SK-N-SH treated with all-trans-retinoic acid at 6 μM for 48 hours (cell line): ENCODE results near the gene ZNF334.

Experiments used
- ATAC-seq: fragments of 200-7000 bp; cut with Tn5 transposase; 3 replicates; pipeline ENCODE4 v1.9.1; 2020; ENCODE audit warnings: mild to moderate bottlenecking, moderate library complexity
- ARNTL ChIP-seq: fragments of 450-650 bp; formaldehyde crosslinking; IDR thresholded peaks from 2 replicates; pipeline ENCODE4 v1.5.0; 2020; ENCODE audit warnings: low read depth, mild to moderate bottlenecking, moderate library complexity, borderline replicate concordance
- CREB5 ChIP-seq: fragments of 250-450 bp; sonication (Bioruptor Pico); IDR thresholded peaks from 2 replicates; pipeline ENCODE4 v1.5.1; 2020; ENCODE audit warnings: low read depth, mild to moderate bottlenecking, moderate library complexity
- CSDC2 ChIP-seq: fragments of 250-450 bp; sonication (Bioruptor Pico); IDR thresholded peaks from 2 replicates; pipeline ENCODE4 v1.5.0; 2020; ENCODE audit warnings: mild to moderate bottlenecking, moderate library complexity
- ESRRG ChIP-seq: fragments of 250-450 bp; sonication (Bioruptor Pico); IDR thresholded peaks from 2 replicates; pipeline ENCODE4 v1.6.1; 2021; ENCODE audit warnings: mild to moderate bottlenecking
- ISL1 ChIP-seq: fragments of 250-450 bp; sonication (Bioruptor Pico); IDR thresholded peaks from 2 replicates; pipeline ENCODE4 v2.1.2; 2022; ENCODE audit warnings: mild to moderate bottlenecking, moderate library complexity
- OSR1 ChIP-seq: fragments of 250-450 bp; sonication (Bioruptor Pico); IDR thresholded peaks from 2 replicates; pipeline ENCODE4 v1.8.0; 2022; ENCODE audit warnings: moderate library complexity, mild to moderate bottlenecking, inconsistent platforms
- POU6F1 ChIP-seq: fragments of 250-450 bp; sonication (Bioruptor Pico); IDR thresholded peaks from 2 replicates; pipeline ENCODE4 v1.8.0; 2021; ENCODE audit warnings: low read depth, mild to moderate bottlenecking, moderate library complexity, borderline replicate concordance
- PPARA ChIP-seq: fragments of 250-450 bp; sonication (Bioruptor Pico); IDR thresholded peaks from 2 replicates; pipeline ENCODE4 v1.5.0; 2020; ENCODE audit warnings: mild to moderate bottlenecking, borderline replicate concordance
- RARB ChIP-seq: fragments of 250-450 bp; sonication (Bioruptor Pico); IDR thresholded peaks from 2 replicates; pipeline ENCODE4 v1.8.0; 2021; ENCODE audit warnings: mild to moderate bottlenecking, moderate library complexity
- SNAI2 ChIP-seq: fragments of 250-450 bp; sonication (Bioruptor Pico); IDR thresholded peaks from 2 replicates; pipeline ENCODE4 v1.5.0; 2020; ENCODE audit warnings: mild to moderate bottlenecking, moderate library complexity
- TCF4 ChIP-seq: fragments of 250-450 bp; sonication (Bioruptor Pico); IDR thresholded peaks from 2 replicates; pipeline ENCODE4 v1.8.0; 2021; ENCODE audit warnings: mild to moderate bottlenecking, moderate library complexity, borderline replicate concordance
- TOX ChIP-seq: fragments of 250-450 bp; sonication (Bioruptor Pico); IDR thresholded peaks from 2 replicates; pipeline ENCODE4 v1.8.0; 2021; ENCODE audit warnings: mild to moderate bottlenecking, moderate library complexity, borderline replicate concordance
- ZFP3 ChIP-seq: fragments of 250-450 bp; sonication (Bioruptor Pico); IDR thresholded peaks from 2 replicates; pipeline ENCODE4 v1.5.0; 2020; ENCODE audit warnings: mild to moderate bottlenecking, moderate library complexity
- ZFP30 ChIP-seq: fragments of 450-650 bp; formaldehyde crosslinking; IDR thresholded peaks from 2 replicates; pipeline ENCODE4 v1.5.0; 2022; ENCODE audit warnings: mild to moderate bottlenecking, moderate library complexity
- ZNF565 ChIP-seq: fragments of 450-650 bp; formaldehyde crosslinking; conservative IDR thresholded peaks from 2 replicates; pipeline ENCODE4 v1.5.0; 2020; ENCODE audit warnings: low read depth, mild to moderate bottlenecking, moderate library complexity
- ZNF70 ChIP-seq: fragments of 450-650 bp; formaldehyde crosslinking; IDR thresholded peaks from 2 replicates; pipeline ENCODE4 v1.5.0; 2020; ENCODE audit warnings: mild to moderate bottlenecking, moderate library complexity
- ZNF8 ChIP-seq: fragments of 450-650 bp; formaldehyde crosslinking; IDR thresholded peaks from 2 replicates; pipeline ENCODE4 v1.5.0; 2020; ENCODE audit warnings: mild to moderate bottlenecking, moderate library complexity
- TF ChIP-seq, protein P1 (sequence below): fragments of 250-450 bp; sonication (Bioruptor Pico); IDR thresholded peaks from 2 replicates; pipeline ENCODE4 v1.5.1; 2021; ENCODE audit warnings: mild to moderate bottlenecking, moderate library complexity

ZNF334 gene

DNA sequence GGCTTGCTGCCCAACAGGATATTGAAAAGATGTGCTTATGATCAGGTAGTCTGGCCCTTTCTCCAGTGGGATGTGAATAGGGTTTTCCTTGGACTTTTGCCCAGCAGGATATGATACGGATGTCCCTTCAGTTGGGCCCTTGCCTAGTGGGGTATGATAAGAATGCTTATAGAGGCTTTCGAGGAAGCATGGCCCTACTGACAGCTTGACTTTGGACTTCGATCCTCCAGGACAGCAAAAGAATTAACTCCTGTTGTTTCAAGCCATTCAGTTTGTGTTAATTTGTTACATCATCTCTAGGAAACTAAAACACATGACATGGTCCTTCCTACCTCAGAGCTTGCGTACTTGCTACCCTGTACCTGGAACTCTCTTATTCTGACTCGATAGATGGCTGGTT lies 9.7 kb upstream of the ZNF334 start:
- TF ChIP-seq ZFP30 (CRISPR knock-in tag) = no peak
- no peak for TF ChIP-seq RARB
- TF ChIP-seq CREB5 = no peak
- no peak for TF ChIP-seq TCF4
- no peak for TF ChIP-seq CSDC2 (CRISPR knock-in tag)
- no peak for ATAC-seq

DNA sequence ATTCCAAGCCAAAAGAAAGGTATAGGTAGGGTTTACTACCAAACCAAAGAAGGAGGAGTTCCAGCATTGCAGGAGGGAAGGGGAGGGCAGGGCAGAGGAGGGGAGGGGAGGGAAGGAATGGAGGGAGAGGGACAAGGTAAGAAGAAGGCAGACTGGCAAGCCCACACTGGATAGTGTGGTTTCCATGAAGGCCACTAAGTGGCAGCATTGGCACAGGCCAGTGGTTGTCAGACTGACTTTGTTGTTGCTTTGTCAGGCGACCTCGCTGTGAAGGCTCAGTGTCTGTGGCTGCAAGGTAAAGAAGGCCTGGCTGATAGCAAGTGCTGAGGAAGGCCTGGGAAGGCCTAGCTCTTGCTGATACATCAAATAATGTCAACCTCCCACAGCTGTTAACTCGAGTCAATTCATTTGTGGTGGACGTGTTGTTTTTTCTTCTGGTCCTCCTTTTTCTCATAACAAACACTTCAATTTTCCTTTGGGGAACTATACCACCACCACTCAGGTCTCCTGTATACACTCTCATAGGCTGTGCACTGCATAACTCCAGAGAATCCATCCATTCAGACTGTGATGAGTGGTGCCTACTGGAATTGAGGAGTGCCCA lies 7.7 kb upstream of the ZNF334 start:
- peak; percentile 93 for ATAC-seq
- TF ChIP-seq ZNF70 (CRISPR knock-in tag) (no peak), PPARA (CRISPR knock-in tag) (no peak), ZFP30 (CRISPR knock-in tag) (no peak), SNAI2 (CRISPR knock-in tag) (no peak)

- TF ChIP-seq ARNTL (no peak), RARB (no peak), ZNF565 (peak; percentile 86; the same call in 1 of the 2 replicates), CSDC2 (CRISPR knock-in tag) (no peak)
- TF ChIP-seq, all 23 proteins: peak for 1
- no peak for ATAC-seq
Measured at GRCh38 chr20:46520540-46520939, 7.2 kb upstream of the ZNF334 start.

DNA sequence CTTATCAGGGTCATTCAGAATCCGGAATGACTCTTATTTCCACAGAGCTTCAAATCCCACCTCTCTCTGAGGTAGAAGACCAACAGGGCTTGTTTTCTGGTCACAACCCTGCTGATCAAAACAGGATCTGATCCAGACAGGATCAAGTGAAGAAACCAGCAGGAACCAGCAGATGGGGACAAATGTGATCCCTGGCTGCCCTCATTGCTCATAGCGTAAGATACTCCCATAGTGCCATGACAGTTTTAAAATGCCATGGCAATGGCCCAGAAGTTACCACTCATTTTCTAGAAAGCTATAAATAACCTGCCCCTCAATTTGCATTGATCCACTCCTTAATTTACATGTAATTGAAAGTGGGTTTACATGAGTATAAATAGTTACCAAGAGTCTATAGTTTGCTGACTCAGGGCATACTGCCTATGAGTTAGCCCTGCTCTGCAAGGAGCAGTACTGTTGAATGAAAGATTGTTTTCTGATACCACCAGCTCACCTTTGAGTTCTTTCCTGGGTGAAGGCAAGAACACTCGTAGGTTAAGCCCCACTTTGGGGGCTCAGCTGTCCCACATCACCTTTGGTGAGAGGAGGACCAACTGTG lies 6.2 kb upstream of the ZNF334 start:
- TF ChIP-seq TCF4 (no peak), ZNF8 (CRISPR knock-in tag) (no peak), POU6F1 (CRISPR knock-in tag) (no peak)
- TF ChIP-seq, protein P1, sequence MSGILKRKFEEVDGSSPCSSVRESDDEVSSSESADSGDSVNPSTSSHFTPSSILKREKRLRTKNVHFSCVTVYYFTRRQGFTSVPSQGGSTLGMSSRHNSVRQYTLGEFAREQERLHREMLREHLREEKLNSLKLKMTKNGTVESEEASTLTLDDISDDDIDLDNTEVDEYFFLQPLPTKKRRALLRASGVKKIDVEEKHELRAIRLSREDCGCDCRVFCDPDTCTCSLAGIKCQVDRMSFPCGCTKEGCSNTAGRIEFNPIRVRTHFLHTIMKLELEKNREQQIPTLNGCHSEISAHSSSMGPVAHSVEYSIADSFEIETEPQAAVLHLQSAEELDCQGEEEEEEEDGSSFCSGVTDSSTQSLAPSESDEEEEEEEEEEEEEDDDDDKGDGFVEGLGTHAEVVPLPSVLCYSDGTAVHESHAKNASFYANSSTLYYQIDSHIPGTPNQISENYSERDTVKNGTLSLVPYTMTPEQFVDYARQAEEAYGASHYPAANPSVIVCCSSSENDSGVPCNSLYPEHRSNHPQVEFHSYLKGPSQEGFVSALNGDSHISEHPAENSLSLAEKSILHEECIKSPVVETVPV (CRISPR knock-in tag) = no peak

GRCh38 chr20:46509523-46509922 lies 3.8 kb downstream of the ZNF334 start:
- TF ChIP-seq TOX (CRISPR knock-in tag) = no peak
- no peak for TF ChIP-seq ZFP3 (CRISPR knock-in tag)
- no peak for TF ChIP-seq POU6F1 (CRISPR knock-in tag)
- no peak for TF ChIP-seq SNAI2 (CRISPR knock-in tag)
- no peak for TF ChIP-seq ZNF565
- TF ChIP-seq ZFP30 (CRISPR knock-in tag) = no peak
- no peak for ATAC-seq

More for the DNA sequence above, 6.2 kb upstream of the ZNF334 start:
- ATAC-seq = no peak

DNA sequence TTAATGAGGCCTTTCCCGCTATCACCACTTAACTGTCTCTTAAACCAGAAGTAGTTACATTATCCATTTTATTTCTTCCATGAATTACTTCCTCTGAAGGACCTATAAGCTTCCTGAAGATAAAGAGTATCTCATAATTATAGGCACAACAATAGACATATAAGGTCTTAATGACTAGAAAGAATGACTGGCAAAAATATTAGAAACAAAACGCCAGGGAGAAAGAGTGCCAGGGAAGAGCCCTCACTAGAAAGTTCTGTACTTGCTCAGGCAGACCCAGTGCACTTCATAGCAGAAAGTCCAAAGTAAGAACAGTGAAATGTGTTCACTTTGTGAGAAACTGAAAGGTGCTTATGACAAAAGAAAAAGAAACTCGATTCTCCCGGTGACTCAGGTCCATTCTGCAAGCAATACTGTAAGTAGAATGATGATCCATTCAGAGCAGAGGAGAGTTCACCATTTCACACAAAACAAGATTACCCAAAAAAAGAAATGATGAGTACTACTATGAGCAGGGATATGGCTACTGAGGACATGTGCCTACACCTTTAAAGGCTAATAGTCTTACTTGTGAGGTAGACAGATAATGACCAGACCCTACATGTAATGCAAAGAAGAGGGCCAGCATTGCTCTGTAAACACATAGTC lies 5.5 kb downstream of the ZNF334 start:
- no peak for ATAC-seq
- TF ChIP-seq TOX (CRISPR knock-in tag) = no peak
- no peak for TF ChIP-seq ESRRG (CRISPR knock-in tag)

DNA sequence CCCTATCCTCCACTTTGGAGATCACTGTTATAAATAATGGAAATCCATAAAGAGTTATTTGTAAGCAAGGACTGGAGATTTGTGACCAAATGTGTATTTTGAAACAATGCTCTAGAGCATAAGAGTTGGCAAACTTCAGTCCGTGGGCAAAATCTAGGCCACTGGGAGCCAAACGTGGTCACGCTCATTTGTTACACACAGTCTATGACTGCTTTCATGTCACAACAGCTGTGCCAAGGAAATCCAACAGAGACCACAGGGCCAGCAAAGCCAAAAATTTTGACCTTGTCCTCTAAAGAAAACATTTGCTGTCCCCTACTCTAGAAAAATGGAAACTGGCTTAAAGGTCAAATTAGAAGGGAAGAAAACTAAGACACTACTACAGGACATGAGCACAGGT lies 7.9 kb downstream of the ZNF334 start:
- TF ChIP-seq ZNF565 = no peak
- no peak for TF ChIP-seq OSR1 (CRISPR knock-in tag)
- TF ChIP-seq ESRRG (CRISPR knock-in tag) = no peak
- no peak for TF ChIP-seq ARNTL
- TF ChIP-seq POU6F1 (CRISPR knock-in tag) = no peak
- TF ChIP-seq ZFP3 (CRISPR knock-in tag) = no peak
- TF ChIP-seq CREB5 = no peak
- no peak for TF ChIP-seq ZFP30 (CRISPR knock-in tag)
- no peak for TF ChIP-seq ZNF70 (CRISPR knock-in tag)
- no peak for TF ChIP-seq ISL1 (CRISPR knock-in tag)
- no peak for ATAC-seq
